IPS-15b (cell line): ENCODE measurements around the gene TRAF1.

Source experiments
- H3K27me3 ChIP-seq: one replicate; pipeline ENCODE4 v1.6.1; 2013; ENCODE audit warnings: low read length; ENCODE audit not compliant: control insufficient read depth, insufficient read depth
- H3K36me3 ChIP-seq: one replicate; pipeline ENCODE4 v1.6.1; 2013; ENCODE audit warnings: low read length; ENCODE audit not compliant: control insufficient read depth, insufficient read depth
- H3K4me1 ChIP-seq: one replicate; pipeline ENCODE4 v1.6.1; 2013; ENCODE audit warnings: mild to moderate bottlenecking, low read length; ENCODE audit not compliant: control insufficient read depth, insufficient read depth
- H3K4me3 ChIP-seq: one replicate; pipeline ENCODE4 v1.5.1; 2013; ENCODE audit warnings: low read depth, low read length
- H3K9ac ChIP-seq: one replicate; pipeline ENCODE4 v1.6.1; 2013; ENCODE audit warnings: low read depth, mild to moderate bottlenecking, low read length
- H3K9me3 ChIP-seq: one replicate; pipeline ENCODE4 v1.6.1; 2013; ENCODE audit warnings: mild to moderate bottlenecking, low read length; ENCODE audit not compliant: control insufficient read depth, insufficient read depth

Gene TRAF1

DNA sequence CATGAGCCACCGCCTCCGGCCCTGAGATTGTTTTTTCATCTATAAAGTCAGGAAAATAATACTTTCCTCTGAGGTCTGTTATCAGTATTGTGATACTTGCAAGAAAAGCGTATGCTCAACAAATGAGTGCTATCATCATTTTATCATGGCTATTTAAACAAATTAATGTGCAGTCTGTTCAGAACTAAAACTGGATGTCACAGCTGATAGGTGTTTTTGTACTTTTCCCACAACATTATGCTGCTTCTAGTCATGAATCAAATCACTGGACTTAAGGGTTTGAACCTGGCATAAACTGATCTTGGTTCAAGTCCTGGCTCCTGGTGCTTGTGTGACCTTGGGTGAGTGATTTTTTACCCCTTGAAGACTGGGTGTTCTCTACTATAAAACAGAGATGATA, 28.2 kb downstream of the TRAF1 start:
- Histone ChIP-seq H3K27me3 (peaks cover 15% of the 10 kb centered on the region), H3K36me3 (no peaks in the 10 kb centered on the region), H3K4me1 (peaks cover 2% of the 10 kb centered on the region), H3K9ac (no peak overlapping the region), H3K9me3 (no peaks in the 10 kb centered on the region), H3K4me3 (no peak overlapping the region)

DNA sequence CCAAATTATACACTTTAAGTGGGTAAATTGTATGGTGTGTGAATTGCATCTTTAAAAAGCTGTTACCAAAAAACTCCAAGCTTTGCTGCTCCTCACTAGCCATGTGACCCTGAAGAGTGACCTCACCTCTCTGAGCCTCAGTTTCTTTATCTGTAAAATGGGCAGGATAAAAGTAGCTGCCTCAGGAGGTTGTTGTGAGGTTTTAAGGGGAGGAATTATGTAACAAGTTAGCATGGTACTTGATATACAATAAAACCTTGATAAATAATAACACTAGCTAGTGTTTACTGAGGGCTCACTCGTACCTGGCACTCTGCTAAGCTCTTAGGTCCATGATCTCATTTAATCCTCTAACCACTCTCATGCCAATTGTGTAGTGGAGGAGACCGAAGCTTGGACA, 30.6 kb downstream of the TRAF1 start:
- Histone ChIP-seq H3K4me1 (peaks cover 3% of the 10 kb centered on the region), H3K36me3 (no peaks in the 10 kb centered on the region), H3K9me3 (no peaks in the 10 kb centered on the region), H3K4me3 (no peak overlapping the region), H3K27me3 (peaks cover 21% of the 10 kb centered on the region), H3K9ac (no peak overlapping the region)

DNA sequence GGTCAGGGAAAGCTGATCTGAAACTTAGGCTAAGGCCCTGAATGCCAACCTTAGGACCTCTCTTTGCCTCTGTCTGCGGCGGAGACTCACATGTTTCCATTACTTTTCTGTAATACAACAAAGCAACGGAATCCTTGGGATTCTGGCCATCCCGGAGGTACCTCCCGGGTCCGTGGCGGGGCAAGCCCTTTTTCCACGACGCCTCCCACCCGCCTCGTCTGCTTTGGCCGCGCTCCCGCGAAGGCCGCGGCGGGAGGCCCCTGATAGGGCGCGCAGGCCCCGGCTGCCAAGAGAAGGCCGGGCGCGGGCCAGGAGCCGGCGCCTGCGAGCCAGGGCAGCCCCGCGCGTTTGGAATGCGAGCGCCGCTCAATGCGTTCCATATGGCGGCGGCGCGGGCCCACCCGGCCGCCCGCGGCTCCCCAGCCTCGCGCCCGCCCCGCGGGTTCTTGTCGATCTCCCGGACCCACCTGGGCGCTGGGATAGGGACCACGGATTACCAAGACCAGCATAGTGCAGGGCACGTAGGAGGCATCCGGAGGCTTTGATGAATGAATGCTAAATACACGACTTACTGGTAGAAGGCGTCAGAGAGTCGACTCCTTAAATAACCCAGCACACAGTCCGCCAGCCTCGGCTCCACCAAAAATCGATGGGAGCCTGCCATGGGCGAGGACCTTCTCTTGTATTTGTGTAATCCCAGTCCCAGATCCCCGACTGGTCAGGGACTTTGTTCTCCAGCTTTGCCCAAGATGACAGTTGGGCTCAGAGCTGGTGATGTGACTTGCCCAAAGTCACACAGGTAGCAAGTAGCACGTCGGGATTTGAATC, 32.1 kb downstream of the TRAF1 start:
- Histone ChIP-seq H3K27me3 (peaks cover 21% of the 10 kb centered on the region), H3K36me3 (no peaks in the 10 kb centered on the region), H3K9ac (no peak overlapping the region), H3K4me1 (peaks cover 9% of the 10 kb centered on the region), H3K9me3 (no peaks in the 10 kb centered on the region), H3K4me3 (peak overlapping the region; percentile 15)

DNA sequence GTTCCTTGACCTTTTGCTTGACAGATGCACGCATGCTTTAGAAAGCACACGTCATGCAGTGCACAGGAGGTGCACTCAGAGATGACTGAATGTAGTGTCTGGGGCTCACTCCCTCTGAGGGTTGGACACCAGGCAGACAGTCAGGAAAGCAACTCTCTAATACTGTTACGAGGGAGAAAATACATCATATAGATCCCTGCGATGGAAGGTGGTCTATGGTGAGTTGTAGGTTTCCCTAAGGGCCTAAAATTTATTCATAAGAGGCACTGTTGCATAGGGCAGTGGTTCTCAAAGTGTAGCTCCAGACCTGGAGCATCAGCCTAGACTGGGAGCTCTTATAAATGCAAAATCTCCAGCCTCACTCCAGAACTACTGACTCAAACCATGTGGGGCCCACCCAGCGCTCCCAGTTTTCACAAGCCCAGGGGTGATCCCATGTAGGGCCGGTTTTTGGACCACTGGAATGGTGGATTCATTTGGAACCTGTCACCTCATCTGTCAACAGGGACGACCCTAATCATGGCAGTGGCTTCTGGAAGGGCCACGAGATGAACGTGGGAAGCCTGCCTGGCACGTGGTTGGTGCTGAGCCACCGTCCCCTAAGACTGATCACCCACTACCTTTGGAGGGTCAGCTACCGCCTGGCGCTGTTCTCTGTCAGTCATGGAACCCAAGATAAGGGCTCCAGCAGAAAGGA, 32.8 kb downstream of the TRAF1 start:
- peaks cover 21% of the 10 kb centered on the region for H3K27me3 ChIP-seq
- peaks cover 9% of the 10 kb centered on the region for H3K4me1 ChIP-seq
- peak overlapping the region; percentile 15 for H3K4me3 ChIP-seq
- no peak overlapping the region for H3K9ac ChIP-seq
- H3K9me3 ChIP-seq, result no peaks in the 10 kb centered on the region
- H3K36me3 ChIP-seq, result no peaks in the 10 kb centered on the region

DNA sequence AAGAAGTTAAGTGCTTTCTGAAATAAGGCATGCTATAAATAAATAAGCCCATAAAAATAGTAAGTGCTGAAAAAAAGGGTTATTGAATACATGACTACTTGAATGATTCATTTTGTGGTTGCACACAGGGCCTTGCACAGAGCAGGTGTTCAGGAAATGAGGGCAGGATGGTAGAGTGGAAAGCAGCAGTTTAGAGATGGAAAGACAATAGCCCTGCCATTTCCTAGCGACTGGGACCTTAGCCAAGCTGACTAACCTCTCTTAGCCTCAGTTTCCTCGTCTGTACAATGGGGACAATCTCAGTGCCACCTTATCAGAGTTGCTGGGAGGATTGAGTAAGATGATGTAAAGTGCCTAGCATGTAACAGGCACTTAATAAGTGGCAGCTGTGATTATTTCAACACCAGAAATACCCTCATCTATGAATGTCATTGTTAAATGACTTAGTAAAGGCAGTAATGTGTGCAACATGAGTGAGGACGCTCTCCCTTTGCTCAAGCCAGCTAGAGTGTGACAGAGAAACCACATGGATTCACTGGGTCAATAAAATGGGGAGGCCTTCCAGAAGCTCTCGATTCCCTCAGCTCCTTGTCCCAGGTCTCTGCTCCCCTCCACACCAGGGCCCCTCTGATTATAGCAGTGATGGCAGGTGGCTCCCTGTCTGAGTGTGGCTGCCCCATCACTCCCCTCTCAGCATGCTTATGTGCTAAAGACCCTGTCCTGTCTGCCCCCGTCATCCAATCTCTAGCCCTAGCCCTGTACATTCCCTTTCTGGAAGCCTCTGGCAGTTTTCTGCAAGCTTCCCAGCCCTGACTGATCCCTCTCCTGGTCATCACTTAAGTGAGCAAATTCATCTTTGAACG, 33.6 kb downstream of the TRAF1 start:
- peaks cover 9% of the 10 kb centered on the region for H3K4me1 ChIP-seq
- H3K9ac ChIP-seq, result no peak overlapping the region
- H3K36me3 ChIP-seq, result no peaks in the 10 kb centered on the region
- H3K27me3 ChIP-seq, result peaks cover 21% of the 10 kb centered on the region
- no peaks in the 10 kb centered on the region for H3K9me3 ChIP-seq
- no peak overlapping the region for H3K4me3 ChIP-seq

DNA sequence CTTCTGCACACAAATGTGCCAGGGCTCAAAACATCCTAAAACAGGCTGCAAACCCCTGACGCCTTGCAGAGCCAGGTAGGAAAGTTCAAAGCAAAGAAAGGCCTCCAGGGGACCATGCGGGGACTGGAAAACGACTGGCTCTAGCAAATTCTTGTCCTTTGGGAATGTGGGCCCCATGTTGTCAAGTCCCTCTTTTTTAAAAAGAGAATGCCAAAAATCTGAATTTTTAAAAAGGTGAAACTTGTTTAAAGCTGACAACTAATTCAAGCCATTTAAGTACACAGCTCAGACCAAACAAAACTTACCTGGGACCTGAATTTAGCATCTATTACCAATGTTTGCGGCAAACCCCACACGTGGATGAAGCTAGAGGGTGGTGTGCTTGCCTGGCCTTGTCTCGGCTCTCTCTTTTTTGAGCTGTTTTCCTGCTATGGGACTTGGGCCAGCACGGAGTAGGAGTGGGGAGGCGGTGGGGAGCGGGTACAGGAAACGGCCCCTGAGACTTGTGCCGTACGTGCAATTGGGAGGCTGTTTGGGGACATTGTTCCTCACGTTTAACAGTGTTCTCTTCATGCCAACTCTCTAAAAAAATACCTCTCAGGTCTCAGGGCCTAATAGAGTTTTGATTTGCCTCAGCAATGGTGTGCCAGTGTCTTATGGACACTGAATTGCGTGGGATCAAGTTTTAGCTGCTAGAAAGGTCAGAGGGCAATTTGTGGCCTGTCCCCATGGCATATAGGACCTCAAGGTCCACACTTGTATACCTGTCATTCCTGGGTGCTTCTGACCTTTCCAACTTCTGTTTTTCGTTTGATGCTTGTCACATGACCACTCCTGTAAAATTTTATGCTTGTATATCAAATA, 34.5 kb downstream of the TRAF1 start:
- Histone ChIP-seq H3K4me1 (peaks cover 8% of the 10 kb centered on the region), H3K4me3 (no peak overlapping the region), H3K9me3 (no peaks in the 10 kb centered on the region), H3K27me3 (peaks cover 21% of the 10 kb centered on the region), H3K36me3 (no peaks in the 10 kb centered on the region), H3K9ac (no peak overlapping the region)

DNA sequence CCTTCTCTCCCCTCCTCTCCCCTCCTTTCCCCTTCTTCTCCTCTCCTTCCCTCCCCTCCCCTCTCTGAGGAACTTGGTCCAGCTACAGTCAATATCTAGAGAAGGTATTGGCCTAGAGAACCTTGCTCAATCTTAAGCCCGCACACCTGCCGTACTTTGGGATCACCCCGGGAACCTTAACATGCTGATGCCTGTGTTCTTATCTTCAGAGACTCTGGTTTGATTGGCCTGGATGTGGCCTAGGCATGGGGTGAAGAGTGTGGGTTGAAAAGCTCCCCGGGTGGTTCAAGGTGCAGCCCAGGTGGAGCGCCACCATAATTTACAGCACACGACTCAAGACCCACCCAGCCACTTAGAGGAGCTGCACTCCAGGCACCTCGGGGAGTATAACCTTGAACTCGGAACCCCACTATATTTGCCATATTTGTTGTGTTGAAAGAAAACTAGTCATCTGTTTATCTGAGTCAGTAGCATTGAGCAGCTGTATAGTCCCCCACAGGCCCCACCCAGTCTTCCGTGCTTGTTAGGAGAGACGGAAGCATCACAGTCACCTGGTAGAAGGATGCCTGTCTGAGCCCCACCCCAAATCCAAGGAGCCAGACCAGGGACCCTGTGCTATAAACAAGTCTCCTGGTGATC, 35.2 kb downstream of the TRAF1 start:
- Histone ChIP-seq H3K4me3 (no peak overlapping the region), H3K9ac (no peak overlapping the region), H3K4me1 (peaks cover 7% of the 10 kb centered on the region), H3K36me3 (no peaks in the 10 kb centered on the region), H3K9me3 (no peaks in the 10 kb centered on the region), H3K27me3 (peaks cover 21% of the 10 kb centered on the region)

DNA sequence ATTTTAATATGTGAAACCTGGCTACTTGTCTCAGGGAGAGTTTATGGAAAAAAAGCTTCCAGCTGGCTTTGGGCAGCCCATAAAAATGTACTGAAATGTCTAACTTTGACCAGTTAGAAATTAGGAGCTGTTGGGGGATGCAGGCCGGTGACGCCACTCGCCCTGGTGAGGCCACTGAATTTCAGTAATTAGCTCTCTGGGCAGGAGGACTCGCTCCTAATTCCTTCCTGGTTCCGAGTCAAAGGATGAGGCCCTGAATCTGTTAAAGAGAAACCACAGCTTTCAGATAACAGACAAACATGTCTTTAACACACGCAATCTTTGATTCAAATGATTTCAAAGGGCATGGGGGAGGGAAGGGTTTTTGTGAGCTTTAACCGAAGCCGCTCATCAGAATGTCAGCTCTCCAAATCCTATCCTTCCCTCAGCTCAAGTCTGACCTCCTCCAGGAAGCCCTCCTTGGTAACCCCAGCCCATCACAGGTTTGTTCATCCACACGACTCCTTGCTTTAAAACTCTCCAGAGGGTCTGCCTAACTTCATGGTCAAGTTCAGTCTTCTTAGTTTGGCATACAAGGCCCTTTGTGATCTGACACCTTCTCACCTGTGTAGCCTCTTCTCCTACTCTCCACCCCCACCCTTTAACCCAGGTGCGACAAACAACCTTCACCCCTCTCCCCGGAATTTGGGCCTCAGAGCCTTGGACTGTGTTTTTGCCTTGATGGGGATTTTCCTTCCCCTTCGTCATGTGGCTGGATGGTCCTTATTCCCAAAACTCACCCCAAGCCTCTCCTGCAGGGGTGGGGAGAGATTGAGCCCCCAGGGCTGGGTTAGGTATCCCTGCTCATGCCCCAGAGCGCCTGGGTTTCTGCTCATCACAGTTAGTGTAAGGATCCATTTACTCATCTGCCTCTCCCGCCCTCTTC, 36.0 kb downstream of the TRAF1 start:
- Histone ChIP-seq H3K36me3 (no peaks in the 10 kb centered on the region), H3K9me3 (no peaks in the 10 kb centered on the region), H3K4me1 (peaks cover 7% of the 10 kb centered on the region), H3K27me3 (peaks cover 21% of the 10 kb centered on the region), H3K9ac (no peak overlapping the region), H3K4me3 (no peak overlapping the region)

DNA sequence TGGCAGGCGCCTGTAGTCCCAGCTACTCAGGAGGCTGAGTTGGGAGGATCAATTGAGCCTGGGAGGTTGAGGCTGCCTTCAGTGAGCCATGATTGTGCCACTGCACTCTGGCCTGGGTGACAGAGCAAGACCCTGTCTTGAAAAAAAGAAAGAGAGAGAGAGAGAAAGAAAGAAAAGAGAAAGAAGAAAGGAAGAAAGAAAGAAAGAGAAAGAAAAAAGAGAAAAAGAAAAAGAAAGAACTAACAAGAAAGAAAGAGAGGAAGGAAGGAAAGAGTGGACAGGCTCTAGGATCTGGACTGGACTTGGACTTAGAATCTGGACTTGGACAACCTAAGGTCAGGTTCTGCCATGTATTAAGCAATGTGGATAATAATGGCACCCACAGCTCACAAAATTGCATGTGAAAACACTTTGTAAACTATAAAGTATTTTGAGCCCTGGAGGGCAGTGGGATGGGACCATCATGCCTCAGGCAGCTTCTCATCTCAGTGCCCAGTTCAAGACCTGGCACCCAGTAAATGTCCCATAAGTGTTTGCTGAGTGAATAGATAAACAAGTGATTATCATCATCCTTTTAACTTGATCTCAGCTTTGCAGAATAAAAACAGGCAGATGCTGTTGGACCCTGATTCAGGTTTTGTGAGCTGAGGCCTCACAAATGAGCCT, 36.9 kb downstream of the TRAF1 start:
- peaks cover 7% of the 10 kb centered on the region for H3K4me1 ChIP-seq
- peaks cover 16% of the 10 kb centered on the region for H3K27me3 ChIP-seq
- no peak overlapping the region for H3K4me3 ChIP-seq
- H3K9ac ChIP-seq, result no peak overlapping the region
- H3K9me3 ChIP-seq, result no peaks in the 10 kb centered on the region
- no peaks in the 10 kb centered on the region for H3K36me3 ChIP-seq

DNA sequence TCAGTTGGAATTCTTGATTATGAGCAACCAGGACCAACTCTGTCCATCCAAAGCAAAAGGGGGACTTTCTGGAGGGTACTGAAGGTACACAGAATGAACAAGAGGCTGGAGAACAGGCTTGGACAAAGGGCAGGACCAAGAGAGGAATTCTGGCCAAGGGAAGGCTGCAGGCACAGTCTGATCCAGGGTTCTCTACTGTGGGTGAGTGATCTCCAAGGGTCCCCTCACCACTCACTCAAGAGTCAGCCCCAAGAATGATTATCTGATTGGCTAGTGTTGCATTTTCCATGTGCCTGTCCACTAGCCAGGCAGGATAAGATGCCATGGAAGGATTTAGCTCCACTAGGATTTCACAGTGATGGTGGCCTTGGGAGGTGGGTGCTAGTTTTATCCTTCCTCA, 38.0 kb downstream of the TRAF1 start:
- Histone ChIP-seq H3K9me3 (no peaks in the 10 kb centered on the region), H3K36me3 (no peaks in the 10 kb centered on the region), H3K9ac (no peak overlapping the region), H3K4me3 (no peak overlapping the region), H3K27me3 (peaks cover 9% of the 10 kb centered on the region), H3K4me1 (peaks cover 7% of the 10 kb centered on the region)
